Keratinocyte (primary cell): ENCODE measurements around the gene C10orf71. TPM values are rescaled to one million over a fixed set of nuclear protein-coding genes. Genes with fewer than 3 reads are reported as not detected.

Experiments
- DNase-seq: peaks from one replicate; pipeline ENCODE4 v3.0.0-alpha.2; 2011; ENCODE audit warnings: low read depth, missing footprints, low spot score
- FAIRE-seq: peaks from 2 replicates; lab custom pipeline; 2011; peaks lifted over from hg19 to GRCh38; lab: Jason Lieb, UNC
- H2AFZ ChIP-seq: 2 replicates; pipeline ENCODE4 v1.6.0; 2012; ENCODE audit warnings: low read length, control low read depth, inconsistent platforms; ENCODE audit not compliant: control insufficient read depth
- H3K27ac ChIP-seq: 2 replicates; pipeline ENCODE4 v1.5.1; 2011; ENCODE audit warnings: low read length; ENCODE audit not compliant: control insufficient read depth, insufficient read depth
- H3K27me3 ChIP-seq: 3 replicates; pipeline ENCODE4 v1.6.0; 2011; ENCODE audit warnings: low read length; ENCODE audit not compliant: control insufficient read depth, insufficient read depth; ENCODE audit errors: extremely low read depth
- H3K36me3 ChIP-seq, 2 experiments: 2 replicates in 1 of 2; 3 replicates in 1 of 2; pipeline ENCODE4 v1.5.1; 2011; ENCODE audit warnings: low read length in 2 of 2, mild to moderate bottlenecking in 1 of 2; ENCODE audit not compliant: control insufficient read depth in 2 of 2, insufficient read depth in 2 of 2; ENCODE audit errors: extremely low read depth in 1 of 2
- H3K4me1 ChIP-seq: 3 replicates; pipeline ENCODE4 v1.5.1; 2011; ENCODE audit warnings: low read length; ENCODE audit not compliant: control insufficient read depth, insufficient read depth; ENCODE audit errors: extremely low read depth
- H3K4me2 ChIP-seq: 3 replicates; pipeline ENCODE4 v1.6.0; 2011; ENCODE audit warnings: low read depth, low read length; ENCODE audit not compliant: control insufficient read depth, insufficient read depth; ENCODE audit errors: extremely low read depth
- H3K4me3 ChIP-seq, 3 experiments: fragments of 200-600 bp in 1 of 3; sonication (generic) in 1 of 3; 2 replicates in 2 of 3; 3 replicates in 1 of 3; pipeline ENCODE4 v1.5.1; 2011 to 2016; ENCODE audit warnings: low read length in 3 of 3, mild to moderate bottlenecking in 3 of 3, control low read depth in 2 of 3, inconsistent platforms in 1 of 3, low read depth in 1 of 3, mixed read lengths in 1 of 3, mixed run types in 1 of 3, moderate library complexity in 1 of 3; ENCODE audit not compliant: control insufficient read depth in 2 of 3, insufficient read depth in 2 of 3; ENCODE audit errors: extremely low read depth in 1 of 3
- H3K79me2 ChIP-seq: 2 replicates; pipeline ENCODE4 v1.6.0; 2012; ENCODE audit warnings: low read length; ENCODE audit not compliant: control insufficient read depth, insufficient read depth
- H3K9ac ChIP-seq: 3 replicates; pipeline ENCODE4 v1.6.0; 2011; ENCODE audit warnings: low read length; ENCODE audit not compliant: control insufficient read depth, insufficient read depth; ENCODE audit errors: extremely low read depth
- H3K9me1 ChIP-seq: 3 replicates; pipeline ENCODE4 v1.6.0; 2011; ENCODE audit warnings: low read length; ENCODE audit not compliant: control insufficient read depth, insufficient read depth; ENCODE audit errors: extremely low read depth
- H3K9me3 ChIP-seq: 2 replicates; pipeline ENCODE4 v1.5.1; 2012; ENCODE audit warnings: low read depth, low read length; ENCODE audit not compliant: control insufficient read depth
- H4K20me1 ChIP-seq: 3 replicates; pipeline ENCODE4 v1.6.0; 2011; ENCODE audit warnings: low read length; ENCODE audit not compliant: control insufficient read depth, insufficient read depth; ENCODE audit errors: extremely low read depth
- EZH2 ChIP-seq: IDR thresholded peaks from one replicate; pipeline ENCODE4 v1.6.1; 2012; ENCODE audit warnings: inconsistent platforms, mild to moderate bottlenecking, low read length, moderate library complexity
- dilution Hi-C: fragments of 300-500 bp; cut with MboI; formaldehyde crosslinking; loops from one replicate; pipeline ENCODE4 v1.7.0; 2020; ENCODE audit warnings: low sequenced_read_pairs; ENCODE audit not compliant: extremely low pct_ligation_motif_present
- polyA plus RNA-seq, 5 experiments: library from polyadenylated mRNA; depleted of rRNA in 3 of 5; stranded (reverse) in 3 of 5; stranded (forward) in 1 of 5; unstranded in 1 of 5; fragments of >200 nt; gene quantifications; 1 replicate in 1 of 5; 2 replicates in 3 of 5; 3 replicates in 1 of 5; pipeline versions ENCODE4 v1.2.1 to v1.2.3, GENCODE V29; 2011 to 2012; ENCODE audit warnings: missing spikeins in 2 of 5, low read depth in 1 of 5, low replicate concordance in 1 of 5
- TF ChIP-seq, protein P1 (sequence below), 3 experiments: IDR thresholded peaks in 1 of 3; conservative IDR thresholded peaks in 1 of 3; optimal IDR thresholded peaks in 1 of 3; 2 replicates in 2 of 3; 3 replicates in 1 of 3; pipeline versions ENCODE3 to v1.5.1; 2011; ENCODE audit warnings: low read length in 3 of 3, mild to moderate bottlenecking in 3 of 3, moderate library complexity in 2 of 3, control low read depth in 1 of 3, inconsistent platforms in 1 of 3; ENCODE audit not compliant: insufficient read depth in 2 of 3; ENCODE audit errors: extremely low read depth in 1 of 3

Gene C10orf71
- polyA plus RNA-seq, 1 donor (not counting 4 experiments of a cell fraction or from before 2014, with no cell fraction given) = not detected

DNA sequence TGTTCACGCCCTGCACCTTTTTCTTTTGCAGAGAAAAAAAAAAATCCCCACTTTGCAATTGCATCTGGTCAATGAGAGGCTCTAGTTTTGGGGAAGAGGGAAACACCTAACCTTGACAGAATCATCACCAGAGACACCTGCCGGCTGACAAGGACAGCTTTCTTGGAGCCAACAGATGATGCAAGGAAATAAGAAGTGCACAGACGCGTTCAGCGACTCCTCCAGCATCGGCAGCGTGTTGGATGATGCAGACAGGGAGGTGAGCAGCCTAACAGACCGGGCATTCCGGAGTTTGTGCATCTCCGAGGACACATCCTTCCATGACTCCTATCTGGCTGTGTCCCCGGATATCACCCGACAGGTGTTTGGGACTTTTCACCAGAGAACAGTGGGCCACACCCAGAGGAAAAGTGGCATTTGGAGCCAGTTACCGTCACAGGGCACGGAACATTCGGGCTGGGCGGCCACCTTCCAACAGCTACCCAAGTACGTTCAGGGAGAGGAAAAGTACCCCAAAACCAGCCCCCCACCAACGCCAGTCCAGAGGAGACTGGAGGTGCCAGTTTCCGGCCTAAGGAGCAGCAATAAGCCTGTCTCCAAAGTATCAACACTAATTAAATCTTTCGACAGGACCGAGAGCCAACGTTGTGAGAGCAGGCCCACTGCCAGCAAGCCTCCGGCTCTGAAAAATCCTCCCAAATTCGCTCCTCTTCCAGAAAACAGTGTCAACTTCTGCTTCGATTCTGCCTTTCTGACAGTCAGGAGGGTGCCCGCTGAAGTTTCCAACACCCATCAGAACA, 23.6 kb downstream of the C10orf71 start:
- no peaks in the 10 kb centered on the region for H3K36me3 ChIP-seq
- FAIRE-seq (no peak), DNase-seq (no peak)
- TF ChIP-seq EZH2 = no peak
- TF ChIP-seq, protein P1, sequence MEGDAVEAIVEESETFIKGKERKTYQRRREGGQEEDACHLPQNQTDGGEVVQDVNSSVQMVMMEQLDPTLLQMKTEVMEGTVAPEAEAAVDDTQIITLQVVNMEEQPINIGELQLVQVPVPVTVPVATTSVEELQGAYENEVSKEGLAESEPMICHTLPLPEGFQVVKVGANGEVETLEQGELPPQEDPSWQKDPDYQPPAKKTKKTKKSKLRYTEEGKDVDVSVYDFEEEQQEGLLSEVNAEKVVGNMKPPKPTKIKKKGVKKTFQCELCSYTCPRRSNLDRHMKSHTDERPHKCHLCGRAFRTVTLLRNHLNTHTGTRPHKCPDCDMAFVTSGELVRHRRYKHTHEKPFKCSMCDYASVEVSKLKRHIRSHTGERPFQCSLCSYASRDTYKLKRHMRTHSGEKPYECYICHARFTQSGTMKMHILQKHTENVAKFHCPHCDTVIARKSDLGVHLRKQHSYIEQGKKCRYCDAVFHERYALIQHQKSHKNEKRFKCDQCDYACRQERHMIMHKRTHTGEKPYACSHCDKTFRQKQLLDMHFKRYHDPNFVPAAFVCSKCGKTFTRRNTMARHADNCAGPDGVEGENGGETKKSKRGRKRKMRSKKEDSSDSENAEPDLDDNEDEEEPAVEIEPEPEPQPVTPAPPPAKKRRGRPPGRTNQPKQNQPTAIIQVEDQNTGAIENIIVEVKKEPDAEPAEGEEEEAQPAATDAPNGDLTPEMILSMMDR (optimal IDR thresholded peaks at IDR 0.05 in 1 of 3, IDR thresholded peaks at IDR 0.05 in 1 of 3, conservative IDR thresholded peaks at IDR 0.05 in 1 of 3; ENCODE audit: extremely low read depth in 1 of 3, insufficient read depth in 2 of 3, low read length in 3 of 3) = no peak
- H4K20me1 ChIP-seq = no peaks in the 10 kb centered on the region
- no peak overlapping the region for H3K27ac ChIP-seq
- H3K9ac ChIP-seq = no peak overlapping the region
- peaks cover 13% of the 10 kb centered on the region for H3K27me3 ChIP-seq
- no peaks in the 10 kb centered on the region for H3K9me3 ChIP-seq
- no peak overlapping the region for H3K4me3 ChIP-seq
- no peak overlapping the region for H2AFZ ChIP-seq
- H3K79me2 ChIP-seq = no peaks in the 10 kb centered on the region
- dilution Hi-C loops = no loop called here
- H3K9me1 ChIP-seq = no peaks in the 10 kb centered on the region
- H3K4me1 ChIP-seq = no peaks in the 10 kb centered on the region
- no peak overlapping the region for H3K4me2 ChIP-seq

GRCh38 chr10:49323171-49323895, 24.4 kb downstream of the C10orf71 start:
- Histone ChIP-seq H3K4me2 (no peak overlapping the region), H3K79me2 (no peaks in the 10 kb centered on the region), H2AFZ (no peak overlapping the region), H3K4me3 (no peak overlapping the region), H3K27me3 (peaks cover 13% of the 10 kb centered on the region), H3K36me3 (no peaks in the 10 kb centered on the region), H3K27ac (no peak overlapping the region), H3K9me3 (no peaks in the 10 kb centered on the region), H3K4me1 (no peaks in the 10 kb centered on the region), H3K9ac (no peak overlapping the region), H3K9me1 (no peaks in the 10 kb centered on the region), H4K20me1 (no peaks in the 10 kb centered on the region)
- TF ChIP-seq, protein P1 (optimal IDR thresholded peaks at IDR 0.05 in 1 of 3, IDR thresholded peaks at IDR 0.05 in 1 of 3, conservative IDR thresholded peaks at IDR 0.05 in 1 of 3; ENCODE audit: extremely low read depth in 1 of 3, insufficient read depth in 2 of 3, low read length in 3 of 3) = no peak
- no peak for TF ChIP-seq EZH2
- dilution Hi-C loops = no loop called here
- DNase-seq = no peak
- no peak for FAIRE-seq
